Neutrophil (primary cell): ENCODE results near the gene CAMTA1.
"Not testable (repeated sequence)": the region's sequence is repeated elsewhere in the genome, so short reads cannot be mapped to it uniquely, and the experiment has no call there.

Experiments used
- H3K27ac ChIP-seq: fragments of 200-600 bp; sonication (generic); 2 replicates; pipeline ENCODE4 v1.5.1; 2016; ENCODE audit warnings: mild to moderate bottlenecking, moderate library complexity
- H3K27me3 ChIP-seq: fragments of 200-600 bp; sonication (generic); 2 replicates; pipeline ENCODE4 v1.6.0; 2016; ENCODE audit warnings: mild to moderate bottlenecking
- H3K36me3 ChIP-seq: fragments of 200-600 bp; sonication (generic); 2 replicates; pipeline ENCODE4 v1.5.1; 2017
- H3K4me1 ChIP-seq, 2 experiments: fragments of 200-600 bp in 1 of 2; sonication (generic) in 1 of 2; 1 replicate in 1 of 2; 2 replicates in 1 of 2; pipeline versions ENCODE4 v1.5.1 to v1.6.1; 2013 to 2016; ENCODE audit warnings: low read depth in 1 of 2, low read length in 1 of 2, mild to moderate bottlenecking in 1 of 2, moderate library complexity in 1 of 2; ENCODE audit not compliant: control insufficient read depth in 1 of 2, insufficient read depth in 1 of 2
- H3K4me3 ChIP-seq, 2 experiments: fragments of 200-600 bp in 1 of 2; sonication (generic) in 1 of 2; 1 replicate in 1 of 2; 2 replicates in 1 of 2; pipeline ENCODE4 v1.5.1; 2013 to 2016; ENCODE audit warnings: low read depth in 1 of 2, low read length in 1 of 2, mild to moderate bottlenecking in 1 of 2, moderate library complexity in 1 of 2
- H3K9me3 ChIP-seq: fragments of 200-600 bp; sonication (generic); 2 replicates; pipeline ENCODE4 v1.5.1; 2016
- CTCF ChIP-seq: fragments of 200-600 bp; sonication (generic); IDR thresholded peaks from 2 replicates; pipeline ENCODE4 v1.5.1; 2016; ENCODE audit warnings: antibody characterized with exemption

Gene CAMTA1

GRCh38 chr1:6914706-6915105 is 129.5 kb downstream of the CAMTA1 start:
- no peak for TF ChIP-seq CTCF
- Histone ChIP-seq H3K4me1 (peaks cover 29 to 48% of the 10 kb centered on the region in 2 experiments), H3K36me3 (no peaks in the 10 kb centered on the region), H3K27ac (no peak overlapping the region), H3K9me3 (no peaks in the 10 kb centered on the region), H3K27me3 (no peaks in the 10 kb centered on the region), H3K4me3 (no peak overlapping the region)

- Histone ChIP-seq H3K9me3 (no peaks in the 10 kb centered on the region), H3K4me1 (peaks cover 29 to 48% of the 10 kb centered on the region in 2 experiments), H3K27me3 (no peaks in the 10 kb centered on the region), H3K4me3 (no peak overlapping the region), H3K36me3 (no peaks in the 10 kb centered on the region), H3K27ac (no peak overlapping the region)
- no peak for TF ChIP-seq CTCF
Observed at GRCh38 chr1:6915999-6916565, 130.8 kb downstream of the CAMTA1 start.

- no peaks in the 10 kb centered on the region for H3K27me3 ChIP-seq
- no peak overlapping the region for H3K4me3 ChIP-seq
- no peak for TF ChIP-seq CTCF
- no peak overlapping the region for H3K27ac ChIP-seq
- no peaks in the 10 kb centered on the region for H3K36me3 ChIP-seq
- H3K4me1 ChIP-seq, result peaks cover 29 to 48% of the 10 kb centered on the region in 2 experiments
- H3K9me3 ChIP-seq, result no peaks in the 10 kb centered on the region
Observed at GRCh38 chr1:6917067-6917466, 131.8 kb downstream of the CAMTA1 start.

- H3K36me3 ChIP-seq, result no peaks in the 10 kb centered on the region
- no peaks in the 10 kb centered on the region for H3K27me3 ChIP-seq
- H3K9me3 ChIP-seq, result no peaks in the 10 kb centered on the region
- no peak overlapping the region for H3K27ac ChIP-seq
- TF ChIP-seq CTCF, result no peak
- H3K4me3 ChIP-seq, result no peak overlapping the region
- peaks cover 29 to 48% of the 10 kb centered on the region in 2 experiments for H3K4me1 ChIP-seq
Observed at GRCh38 chr1:6918186-6918924, 133.1 kb downstream of the CAMTA1 start.

GRCh38 chr1:6918925-6919511 is 133.8 kb downstream of the CAMTA1 start:
- TF ChIP-seq CTCF, result no peak
- Histone ChIP-seq H3K27me3 (no peaks in the 10 kb centered on the region), H3K9me3 (no peaks in the 10 kb centered on the region), H3K4me3 (no peak overlapping the region), H3K36me3 (no peaks in the 10 kb centered on the region), H3K4me1 (peaks cover 29 to 48% of the 10 kb centered on the region in 2 experiments), H3K27ac (no peak overlapping the region)

- not testable (repeated sequence) for H3K27me3 ChIP-seq, H3K36me3 ChIP-seq, H3K4me3 ChIP-seq, H3K9me3 ChIP-seq, H3K27ac ChIP-seq
- peaks cover 14 to 26% of the 10 kb centered on the region in 2 experiments for H3K4me1 ChIP-seq
Observed at GRCh38 chr1:6921506-6921905, 136.3 kb downstream of the CAMTA1 start.
